Activated B cell treated with CpG ODN at 0.5 μM for 24 hours (primary cell): ENCODE results near the gene SKIDA1. TPM values are rescaled to one million over a fixed set of nuclear protein-coding genes. Genes with fewer than 3 reads are reported as not detected.

Experiments
- ATAC-seq: fragments of 200-7000 bp; cut with Tn5 transposase; one replicate; pipeline ENCODE4 v1.10.0; 2021; ENCODE audit warnings: low read depth, mild to moderate bottlenecking, moderate library complexity
- CTCF ChIA-PET: fragments of 350-600 bp; sonication (Branson Sonifier 250); formaldehyde crosslinking; loops from one replicate; lab custom pipeline; 2021; ENCODE audit warnings: antibody characterized with exemption; lab: Charles Lee
- POLR2A ChIA-PET: fragments of 350-600 bp; sonication (Branson Sonifier 250); formaldehyde crosslinking; loops from one replicate; lab custom pipeline; 2021; ENCODE audit warnings: antibody characterized with exemption; lab: Charles Lee
- DNase-seq: peaks from one replicate; pipeline ENCODE4 v3.0.0; 2022
- H3K27ac Mint-ChIP-seq: one replicate; pipeline ENCODE4 v1.8.0; 2020; ENCODE audit warnings: mixed read lengths
- H3K27me3 Mint-ChIP-seq: one replicate; pipeline ENCODE4 v1.8.0; 2021; ENCODE audit warnings: mixed read lengths
- H3K36me3 Mint-ChIP-seq: one replicate; pipeline ENCODE4 v1.8.0; 2021; ENCODE audit warnings: low read depth, mixed read lengths
- H3K4me1 Mint-ChIP-seq: one replicate; pipeline ENCODE4 v1.8.0; 2021; ENCODE audit warnings: mixed read lengths
- H3K4me3 Mint-ChIP-seq: one replicate; pipeline ENCODE4 v1.8.0; 2020; ENCODE audit warnings: mild to moderate bottlenecking, mixed read lengths
- H3K9me3 Mint-ChIP-seq: one replicate; pipeline ENCODE4 v1.8.0; 2020; ENCODE audit warnings: mixed read lengths
- intact Hi-C: fragments of 100-400 bp; cut with micrococcal nuclease; formaldehyde crosslinking; loops from one replicate; pipeline ENCODE4 v1.15.1; 2024
- total RNA-seq: library from RNA; stranded (reverse); gene quantifications from 2 replicates; pipeline ENCODE4 v1.2.3, GENCODE V29; 2022
- TF ChIP-seq, protein P1 (sequence below): fragments of 200-600 bp; IDR thresholded peaks from one replicate; pipeline ENCODE4 v1.8.0; 2022; ENCODE audit warnings: antibody characterized with exemption, mild to moderate bottlenecking

The SKIDA1 gene
- total RNA-seq, 1 donor from 2014 or later: 0.60 TPM

DNA sequence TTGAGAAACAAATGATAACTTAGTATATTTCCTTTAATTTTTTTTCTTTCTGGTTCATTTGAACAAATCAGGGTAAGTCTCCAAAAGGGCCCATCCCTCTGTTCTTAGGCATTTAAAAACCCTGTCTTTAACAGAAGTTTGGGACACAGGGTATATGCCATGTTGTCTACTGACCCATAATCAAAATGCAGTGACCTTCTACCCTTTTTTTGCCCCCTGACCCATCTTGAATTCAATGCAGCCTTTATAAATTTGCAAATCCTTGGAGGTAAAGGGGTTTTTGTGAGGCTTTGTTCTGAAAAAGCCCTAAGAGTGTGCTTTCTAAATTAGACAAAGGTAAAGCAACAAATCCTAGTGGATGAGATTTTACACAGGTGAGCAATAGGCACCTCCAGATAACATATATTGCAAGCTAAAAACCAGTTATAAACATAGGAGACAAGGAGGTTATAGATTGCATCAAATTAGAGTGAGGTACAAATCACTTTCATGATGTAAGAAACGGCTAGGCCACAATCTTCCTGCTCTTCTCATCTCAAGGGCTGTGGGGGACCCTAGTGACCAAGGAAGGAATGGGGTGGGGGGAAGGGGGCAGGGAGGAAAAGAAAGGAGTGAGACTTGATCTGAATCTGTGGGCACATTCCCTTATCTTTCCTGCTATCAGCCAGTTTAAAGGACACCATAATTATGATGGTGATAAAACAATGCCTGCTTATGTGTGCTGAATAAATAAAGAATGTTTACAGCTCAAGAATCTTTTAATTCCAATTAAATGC is 2.7 kb downstream of the SKIDA1 start:
- TF ChIP-seq, protein P1, sequence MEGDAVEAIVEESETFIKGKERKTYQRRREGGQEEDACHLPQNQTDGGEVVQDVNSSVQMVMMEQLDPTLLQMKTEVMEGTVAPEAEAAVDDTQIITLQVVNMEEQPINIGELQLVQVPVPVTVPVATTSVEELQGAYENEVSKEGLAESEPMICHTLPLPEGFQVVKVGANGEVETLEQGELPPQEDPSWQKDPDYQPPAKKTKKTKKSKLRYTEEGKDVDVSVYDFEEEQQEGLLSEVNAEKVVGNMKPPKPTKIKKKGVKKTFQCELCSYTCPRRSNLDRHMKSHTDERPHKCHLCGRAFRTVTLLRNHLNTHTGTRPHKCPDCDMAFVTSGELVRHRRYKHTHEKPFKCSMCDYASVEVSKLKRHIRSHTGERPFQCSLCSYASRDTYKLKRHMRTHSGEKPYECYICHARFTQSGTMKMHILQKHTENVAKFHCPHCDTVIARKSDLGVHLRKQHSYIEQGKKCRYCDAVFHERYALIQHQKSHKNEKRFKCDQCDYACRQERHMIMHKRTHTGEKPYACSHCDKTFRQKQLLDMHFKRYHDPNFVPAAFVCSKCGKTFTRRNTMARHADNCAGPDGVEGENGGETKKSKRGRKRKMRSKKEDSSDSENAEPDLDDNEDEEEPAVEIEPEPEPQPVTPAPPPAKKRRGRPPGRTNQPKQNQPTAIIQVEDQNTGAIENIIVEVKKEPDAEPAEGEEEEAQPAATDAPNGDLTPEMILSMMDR: no peak
- Mint-ChIP-seq H3K9me3 (no peaks in the 10 kb centered on the region), H3K36me3 (peaks cover 5% of the 10 kb centered on the region), H3K4me1 (peaks cover 46% of the 10 kb centered on the region), H3K27ac (no peak overlapping the region), H3K4me3 (no peak overlapping the region), H3K27me3 (peaks cover 57% of the 10 kb centered on the region)
- ChIA-PET CTCF (interaction anchor here (3.1 kb wide), 1 partner anchor 27 kb away, joined by 11 read pairs; no protein-coding TSS in a partner anchor), POLR2A (no interaction called here)
- intact Hi-C loops: loop anchor here (10.0 kb wide), 1 partner anchor 432 kb away; no protein-coding TSS in a partner anchor
- ATAC-seq: no peak
- no peak for DNase-seq

DNA sequence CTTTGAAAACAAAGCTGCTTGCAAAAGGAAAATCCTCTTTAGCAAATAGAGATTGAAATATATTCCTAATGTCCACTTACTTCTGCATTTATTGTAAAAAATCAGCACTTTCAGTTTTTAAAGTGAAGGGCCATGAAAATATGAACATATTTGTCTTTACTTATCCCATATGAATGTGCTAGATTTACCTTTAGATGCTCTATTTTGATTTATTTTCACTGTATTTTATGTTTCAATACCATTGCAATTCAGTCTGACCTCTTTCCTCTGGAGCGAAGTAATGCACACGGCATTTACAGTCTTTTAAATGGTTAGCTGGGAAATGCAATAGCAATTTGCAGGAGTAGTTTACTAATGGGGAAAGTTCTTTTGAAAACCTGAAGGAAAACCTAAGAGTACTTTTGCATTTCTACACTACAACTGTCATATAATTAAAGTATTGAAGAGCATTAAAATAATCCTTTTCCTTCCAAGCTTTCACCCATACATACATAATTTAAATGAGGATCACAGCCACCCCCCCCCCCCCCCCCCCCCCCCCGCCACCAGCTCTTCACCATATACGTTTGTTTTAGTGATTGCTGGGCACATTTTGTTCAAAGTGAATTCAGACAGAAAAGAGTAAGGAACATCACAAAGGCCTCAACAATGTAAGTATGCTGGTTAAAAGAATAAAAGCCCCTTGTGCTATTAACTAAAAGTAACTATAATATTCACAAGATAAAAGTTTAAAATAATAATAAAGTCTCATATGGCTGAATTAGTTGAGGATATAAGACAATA is 3.5 kb downstream of the SKIDA1 start:
- TF ChIP-seq, protein P1: no peak
- peaks cover 5% of the 10 kb centered on the region for H3K36me3 Mint-ChIP-seq
- H3K4me3 Mint-ChIP-seq: no peak overlapping the region
- peaks cover 47% of the 10 kb centered on the region for H3K4me1 Mint-ChIP-seq
- DNase-seq (no peak), ATAC-seq (no peak)
- peaks cover 59% of the 10 kb centered on the region for H3K27me3 Mint-ChIP-seq
- POLR2A ChIA-PET: interaction anchor here (0.5 to 1.2 kb wide), 2 partner anchors 21 to 25 kb away, joined by 3 to 4 read pairs; no protein-coding TSS in a partner anchor
- H3K27ac Mint-ChIP-seq: no peak overlapping the region
- intact Hi-C loops: loop anchor here (10.0 kb wide), 1 partner anchor 433 kb away; no protein-coding TSS in a partner anchor
- CTCF ChIA-PET: interaction anchor here (0.7 to 3.1 kb wide), 2 partner anchors 26 to 796 kb away, joined by 3 to 11 read pairs; no protein-coding TSS in a partner anchor
- H3K9me3 Mint-ChIP-seq: no peaks in the 10 kb centered on the region

DNA sequence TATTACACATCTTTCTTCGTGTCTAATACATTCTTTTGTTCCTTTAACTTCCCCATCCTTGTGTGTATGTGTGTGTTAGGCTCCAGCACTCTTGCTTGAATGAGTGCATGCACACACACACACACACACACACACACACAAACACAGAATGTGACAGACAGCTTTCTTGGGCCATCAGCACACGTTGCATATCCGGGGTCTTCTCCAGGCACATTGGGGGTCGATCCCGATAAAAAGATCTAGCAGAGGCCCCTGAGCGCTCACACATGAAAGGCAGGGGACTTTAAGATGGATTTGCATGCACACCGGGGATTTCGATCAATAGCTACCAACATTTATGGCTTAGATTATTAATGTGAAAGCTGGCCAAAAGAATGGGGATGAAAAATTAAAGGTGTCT is 4.5 kb downstream of the SKIDA1 start:
- CTCF ChIA-PET: interaction anchor here (0.7 kb wide), 1 partner anchor 797 kb away, joined by 3 read pairs; no protein-coding TSS in a partner anchor
- no peaks in the 10 kb centered on the region for H3K9me3 Mint-ChIP-seq
- H3K27ac Mint-ChIP-seq: no peak overlapping the region
- peaks cover 46% of the 10 kb centered on the region for H3K4me1 Mint-ChIP-seq
- no peak overlapping the region for H3K4me3 Mint-ChIP-seq
- TF ChIP-seq, protein P1: no peak
- ATAC-seq (no peak), DNase-seq (no peak)
- H3K36me3 Mint-ChIP-seq: no peaks in the 10 kb centered on the region
- POLR2A ChIA-PET: interaction anchor here (1.1 to 1.2 kb wide), 2 partner anchors 24 to 805 kb away, joined by 3 to 4 read pairs; no protein-coding TSS in a partner anchor
- intact Hi-C loops: loop anchor here (10.0 kb wide), 1 partner anchor 434 kb away; no protein-coding TSS in a partner anchor
- peaks cover 59% of the 10 kb centered on the region for H3K27me3 Mint-ChIP-seq

DNA sequence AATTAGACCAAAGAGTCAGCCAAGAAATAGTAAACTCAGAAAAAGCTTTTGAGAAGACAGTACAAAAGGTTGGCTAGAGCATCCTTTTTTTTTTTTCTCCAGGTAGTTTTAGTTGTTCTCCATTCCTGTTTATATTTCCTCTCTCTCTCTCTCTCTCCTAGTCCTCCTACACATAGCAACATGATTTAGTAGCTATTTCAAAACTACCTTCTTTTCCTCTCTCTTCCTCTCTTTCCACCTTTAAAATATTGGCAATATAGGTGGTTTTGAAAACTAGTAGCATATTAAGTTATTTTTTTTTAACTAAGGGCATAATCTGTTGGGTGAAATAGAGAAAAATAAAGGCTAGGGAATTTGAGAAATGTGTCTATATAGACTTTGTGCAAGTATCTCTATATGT is 5.0 kb downstream of the SKIDA1 start:
- TF ChIP-seq, protein P1: no peak
- no peak for DNase-seq
- ChIA-PET CTCF (no interaction called here), POLR2A (interaction anchor here (0.7 to 1.2 kb wide), 4 partner anchors 11 to 916 kb away, joined by 3 to 5 read pairs (median 4); no protein-coding TSS in a partner anchor)
- H3K27ac Mint-ChIP-seq: no peak overlapping the region
- H3K4me1 Mint-ChIP-seq: peaks cover 47% of the 10 kb centered on the region
- ATAC-seq: no peak
- no peaks in the 10 kb centered on the region for H3K9me3 Mint-ChIP-seq
- H3K27me3 Mint-ChIP-seq: peaks cover 63% of the 10 kb centered on the region
- intact Hi-C loops: loop anchor here (10.0 kb wide), 1 partner anchor 434 kb away; no protein-coding TSS in a partner anchor
- no peaks in the 10 kb centered on the region for H3K36me3 Mint-ChIP-seq
- H3K4me3 Mint-ChIP-seq: no peak overlapping the region
